H1 (cell line): ENCODE data around the gene TTI1. TPM values are rescaled to one million over a fixed set of nuclear protein-coding genes. Genes with fewer than 3 reads are reported as not detected.

ENCODE experiments used
- CTCF ChIA-PET: fragments of 300-600 bp; sonication (Branson Sonifier 250); formaldehyde crosslinking; loops from one replicate; lab custom pipeline; 2021; ENCODE audit not compliant: partially characterized antibody; lab: Charles Lee
- POLR2A ChIA-PET: fragments of 300-600 bp; sonication (Branson Sonifier 250); formaldehyde crosslinking; loops from one replicate; lab custom pipeline; 2021; ENCODE audit warnings: inconsistent platforms; ENCODE audit not compliant: partially characterized antibody; lab: Charles Lee
- DNase-seq, 2 experiments: peaks; one replicate each; pipeline versions ENCODE4 v3.0.0 to v3.0.0-alpha.2; 2010 to 2022; ENCODE audit warnings: low spot score in 2 of 2, low read depth in 1 of 2, mixed read lengths in 1 of 2
- FAIRE-seq: peaks from 2 replicates; lab custom pipeline; 2011; peaks lifted over from hg19 to GRCh38; lab: Jason Lieb, UNC
- H2AFZ ChIP-seq: 2 replicates; pipeline ENCODE4 v1.8.1; 2012; ENCODE audit warnings: low read length, inconsistent platforms
- H2AK5ac ChIP-seq: 2 replicates; pipeline ENCODE4 v1.6.1; 2013; ENCODE audit warnings: low read depth, low read length
- H2BK120ac ChIP-seq: replicated peaks from 2 replicates; pipeline ENCODE3; 2013; ENCODE audit warnings: low read depth, low read length, inconsistent platforms
- H2BK12ac ChIP-seq: 2 replicates; pipeline ENCODE4 v1.6.1; 2013; ENCODE audit warnings: low read depth, low read length
- H2BK15ac ChIP-seq: 2 replicates; pipeline ENCODE4 v1.6.1; 2013; ENCODE audit warnings: low read length
- H2BK20ac ChIP-seq: 2 replicates; pipeline ENCODE4 v1.6.1; 2013; ENCODE audit warnings: low read length
- H2BK5ac ChIP-seq: 2 replicates; pipeline ENCODE4 v1.6.1; 2013; ENCODE audit warnings: low read depth, low read length
- H3K14ac ChIP-seq: 2 replicates; pipeline ENCODE4 v1.6.1; 2013; ENCODE audit warnings: inconsistent platforms; ENCODE audit not compliant: insufficient read length
- H3K18ac ChIP-seq: 2 replicates; pipeline ENCODE4 v1.6.1; 2013; ENCODE audit warnings: low read length; ENCODE audit errors: extremely low read depth
- H3K23ac ChIP-seq: 2 replicates; pipeline ENCODE4 v1.6.1; 2013; ENCODE audit warnings: inconsistent platforms; ENCODE audit not compliant: insufficient read length
- H3K23me2 ChIP-seq: 2 replicates; pipeline ENCODE4 v1.6.1; 2013; ENCODE audit warnings: low read depth, low read length
- H3K27ac ChIP-seq: 2 replicates; pipeline ENCODE4 v1.6.1; 2011; ENCODE audit warnings: low read depth, low read length, inconsistent platforms
- H3K27me3 ChIP-seq, 4 experiments: replicated peaks in 1 of 4; 1 replicate in 1 of 4; 2 replicates in 3 of 4; pipeline versions ENCODE4 v1.6.1 to v1.8.1; 2011 to 2013; ENCODE audit warnings: low read length in 3 of 4, mild to moderate bottlenecking in 3 of 4, inconsistent platforms in 2 of 4, mixed read lengths in 2 of 4, moderate library complexity in 1 of 4; ENCODE audit not compliant: control insufficient read depth in 3 of 4, insufficient read depth in 3 of 4; ENCODE audit errors: extremely low read depth in 1 of 4
- H3K36me3 ChIP-seq, 4 experiments: 2 replicates each; pipeline versions ENCODE4 v1.6.1 to v1.8.1; 2011 to 2013; ENCODE audit warnings: mild to moderate bottlenecking in 4 of 4, low read length in 3 of 4, moderate library complexity in 2 of 4, control low read depth in 1 of 4, inconsistent platforms in 1 of 4; ENCODE audit not compliant: insufficient read depth in 4 of 4, control insufficient read depth in 2 of 4
- H3K4ac ChIP-seq: replicated peaks from 2 replicates; pipeline ENCODE3; 2013; ENCODE audit warnings: low read length, low read depth, mixed read lengths, inconsistent platforms; ENCODE audit not compliant: insufficient read length
- H3K4me1 ChIP-seq, 4 experiments: replicated peaks in 1 of 4; 1 replicate in 1 of 4; 2 replicates in 3 of 4; pipeline versions ENCODE4 v1.6.1 to v1.8.1; 2011 to 2013; ENCODE audit warnings: low read length in 3 of 4, inconsistent platforms in 2 of 4, mixed read lengths in 1 of 4; ENCODE audit not compliant: insufficient read depth in 4 of 4, control insufficient read depth in 3 of 4
- H3K4me2 ChIP-seq, 2 experiments: 2 replicates each; pipeline versions ENCODE4 v1.6.1 to v1.8.1; 2011 to 2013; ENCODE audit warnings: low read depth in 2 of 2, low read length in 2 of 2, control low read depth in 1 of 2, inconsistent platforms in 1 of 2, mild to moderate bottlenecking in 1 of 2; ENCODE audit not compliant: insufficient read depth in 1 of 2
- H3K4me3 ChIP-seq, 4 experiments: fragments of 200-600, 300-600 bp in 1 of 4; sonication (generic), shearing (Covaris generic), sonication (Bioruptor Twin) in 1 of 4; 2 replicates each; pipeline versions ENCODE4 v1.5.1 to v1.8.1; 2011 to 2016; ENCODE audit warnings: low read length in 4 of 4, low read depth in 3 of 4, control low read depth in 2 of 4, inconsistent platforms in 2 of 4, mild to moderate bottlenecking in 2 of 4, mixed read lengths in 1 of 4, moderate library complexity in 1 of 4; ENCODE audit not compliant: insufficient read depth in 2 of 4; ENCODE audit errors: extremely low read depth in 1 of 4
- H3K56ac ChIP-seq: replicated peaks from 2 replicates; pipeline ENCODE3; 2013; ENCODE audit warnings: low read depth, mild to moderate bottlenecking, mixed read lengths, low read length, inconsistent platforms; ENCODE audit not compliant: insufficient read length
- H3K79me1 ChIP-seq: 2 replicates; pipeline ENCODE4 v1.6.1; 2013; ENCODE audit warnings: low read depth, low read length, control low read depth
- H3K79me2 ChIP-seq, 2 experiments: 2 replicates each; pipeline versions ENCODE4 v1.6.1 to v1.8.1; 2012 to 2013; ENCODE audit warnings: low read length in 2 of 2, mild to moderate bottlenecking in 2 of 2, inconsistent platforms in 1 of 2; ENCODE audit not compliant: insufficient read depth in 2 of 2, control insufficient read depth in 1 of 2
- H3K9ac ChIP-seq, 4 experiments: replicated peaks in 1 of 4; 1 replicate in 1 of 4; 2 replicates in 3 of 4; pipeline versions ENCODE4 v1.6.1 to v1.8.1; 2011 to 2013; ENCODE audit warnings: low read depth in 3 of 4, low read length in 3 of 4, control low read depth in 2 of 4, mild to moderate bottlenecking in 2 of 4, moderate library complexity in 2 of 4, inconsistent platforms in 1 of 4; ENCODE audit errors: extremely low read depth in 1 of 4
- H3K9me3 ChIP-seq, 2 experiments: 2 replicates each; pipeline versions ENCODE4 v1.6.1 to v1.8.1; 2012 to 2013; ENCODE audit warnings: mild to moderate bottlenecking in 2 of 2, moderate library complexity in 2 of 2, control low read depth in 1 of 2, inconsistent platforms in 1 of 2, low read depth in 1 of 2, low read length in 1 of 2, mixed read lengths in 1 of 2; ENCODE audit not compliant: insufficient read depth in 2 of 2
- H4K20me1 ChIP-seq, 2 experiments: replicated peaks in 1 of 2; 2 replicates each; pipeline versions ENCODE3 to v1.8.1; 2011 to 2013; ENCODE audit warnings: inconsistent platforms in 2 of 2, low read length in 2 of 2, mild to moderate bottlenecking in 1 of 2; ENCODE audit not compliant: insufficient read depth in 2 of 2, control insufficient read depth in 1 of 2
- H4K5ac ChIP-seq: 2 replicates; pipeline ENCODE4 v1.6.1; 2013; ENCODE audit warnings: low read length, low read depth, mixed read lengths, inconsistent platforms; ENCODE audit not compliant: insufficient read length
- H4K8ac ChIP-seq: 2 replicates; pipeline ENCODE4 v1.8.0; 2013; ENCODE audit warnings: mild to moderate bottlenecking, moderate library complexity, low read length, inconsistent platforms; ENCODE audit not compliant: insufficient read depth; ENCODE audit errors: extremely low read depth
- H4K91ac ChIP-seq: replicated peaks from 2 replicates; pipeline ENCODE3; 2013; ENCODE audit warnings: low read length, mixed read lengths, inconsistent platforms; ENCODE audit not compliant: insufficient read length
- ASH2L ChIP-seq: fragments of 200-600, 300-600 bp; sonication (generic); IDR thresholded peaks from one replicate; pipeline ENCODE4 v1.7.1; 2017; ENCODE audit warnings: low read length
- BACH1 ChIP-seq: IDR thresholded peaks from 2 replicates; pipeline ENCODE4 v1.6.1; 2012; ENCODE audit warnings: low read length, improper control_type of control experiment
- CHD1 ChIP-seq: IDR thresholded peaks from 2 replicates; pipeline ENCODE4 v1.6.1; 2012; ENCODE audit warnings: low read depth, low read length, improper control_type of control experiment
- CHD2 ChIP-seq: IDR thresholded peaks from 2 replicates; pipeline ENCODE4 v1.6.1; 2012; ENCODE audit warnings: low read length, improper control_type of control experiment
- HDAC6 ChIP-seq: IDR thresholded peaks from one replicate; pipeline ENCODE4 v1.7.1; 2012; ENCODE audit warnings: low read depth, mild to moderate bottlenecking, inconsistent platforms, low read length, moderate library complexity
- KDM1A ChIP-seq: fragments of 200-600, 300-600 bp; sonication (generic); IDR thresholded peaks from 2 replicates; pipeline ENCODE4 v1.7.1; 2016; ENCODE audit warnings: mild to moderate bottlenecking, low read length, borderline replicate concordance
- POLR2AphosphoS5 ChIP-seq: IDR thresholded peaks from 2 replicates; pipeline ENCODE4 v1.6.1; 2011; ENCODE audit warnings: low read depth, low read length
- POU5F1 ChIP-seq: IDR thresholded peaks from 2 replicates; pipeline ENCODE4 v1.6.1; 2011; ENCODE audit warnings: low read depth, mild to moderate bottlenecking, low read length, moderate library complexity
- RFX5 ChIP-seq: IDR thresholded peaks from 2 replicates; pipeline ENCODE4 v1.6.1; 2011; ENCODE audit warnings: low read depth, low read length, improper control_type of control experiment, borderline replicate concordance
- RNF2 ChIP-seq: fragments of 200-900, 300-1000 bp; sonication (generic); IDR thresholded peaks from 2 replicates; pipeline ENCODE4 v1.7.1; 2016; ENCODE audit warnings: borderline replicate concordance, low read depth, mild to moderate bottlenecking, antibody characterized with exemption, low read length; ENCODE audit not compliant: poor library complexity, severe bottlenecking; ENCODE audit errors: missing control alignments
- SIN3A ChIP-seq, 2 experiments: IDR thresholded peaks in 1 of 2; conservative IDR thresholded peaks in 1 of 2; 2 replicates each; pipeline ENCODE4 v1.6.1; 2011 to 2012; ENCODE audit warnings: low read length in 2 of 2, improper control_type of control experiment in 1 of 2, low read depth in 1 of 2, mild to moderate bottlenecking in 1 of 2
- WGBS, 2 experiments: shearing (Covaris generic) in 1 of 2; methylation state at CpG; one replicate each; pipeline versions ENCODE4 v1.1.6 to v1.1.7; 2013 to 2015; ENCODE audit warnings: low lambda C conversion rate in 2 of 2, mixed read lengths in 2 of 2, inconsistent platforms in 1 of 2, low coverage in 1 of 2, missing lambda C conversion rate in 1 of 2; ENCODE audit not compliant: insufficient replicate concordance in 2 of 2, insufficient coverage in 1 of 2, insufficient read length in 1 of 2; ENCODE audit errors: extremely low coverage in 1 of 2, missing lambda C conversion rate in 1 of 2; 5-methylcytosine and 5-hydroxymethylcytosine counted together
- polyA plus RNA-seq, 7 experiments: library from polyadenylated mRNA; depleted of rRNA in 3 of 7; stranded (reverse) in 5 of 7; unstranded in 2 of 7; fragments of >200 nt in 5 of 7; fragments of 200-250 nt in 2 of 7; gene quantifications; 1 replicate in 5 of 7; 2 replicates in 1 of 7; 4 replicates in 1 of 7; pipeline versions ENCODE4 v1.2.1 to v1.2.3, GENCODE V29; 2011 to 2013; ENCODE audit warnings: missing spikeins in 2 of 7, mixed read lengths in 2 of 7
- total RNA-seq: library from RNA; stranded (reverse); fragmentation: NEBNext Ultra II Directional; extraction: Animal tissue kit (Norgen Biotek cat#: 25700); gene quantifications from 2 replicates; pipeline ENCODE4 v1.2.1, GENCODE V29; 2021

The TTI1 gene
- total and polyA plus RNA-seq, 2 of the 8 experiments (the other 6 are each of a cell fraction or from before 2014, with no cell fraction given): 34.1 to 47.0 TPM

- no peaks in the 10 kb centered on the region for H3K23me2 ChIP-seq
- no peak overlapping the region; the same call in 1 of the 2 replicates for H4K8ac ChIP-seq
- TF ChIP-seq ASH2L (no peak), HDAC6 (no peak), BACH1 (no peak), POLR2AphosphoS5 (no peak), CHD1 (no peak), RNF2 (no peak), POU5F1 (no peak), RFX5 (no peak), SIN3A (conservative IDR thresholded peaks at IDR 0.05 in 1 of 2, IDR thresholded peaks at IDR 0.05 in 1 of 2; ENCODE audit: low read depth in 1 of 2, low read length in 2 of 2) (no peak), KDM1A (no peak), CHD2 (no peak)
- CTCF ChIA-PET: interaction anchor here (0.6 to 2.2 kb wide), 4 partner anchors 10 to 287 kb away, joined by 3 to 7 read pairs (median 6); no protein-coding TSS in a partner anchor
- no peak overlapping the region for H4K91ac ChIP-seq
- H2BK5ac ChIP-seq: no peak overlapping the region
- H2BK20ac ChIP-seq: no peak overlapping the region
- POLR2A ChIA-PET: interaction anchor here (0.7 to 0.9 kb wide), 2 partner anchors 14 to 16 kb away, joined by 3 read pairs; no protein-coding TSS in a partner anchor
- FAIRE-seq (no peak), DNase-seq (no peak)
- no peak overlapping the region for H3K4me2 ChIP-seq
- no peak overlapping the region for H3K4ac ChIP-seq
- no peaks in the 10 kb centered on the region for H3K79me1 ChIP-seq
- no peak overlapping the region for H3K27ac ChIP-seq
- WGBS, 2 experiments: 92% methylated on average over 15 of the region's 15 CpGs; no CpG with 5 or more reads in 1 of the 2 experiments
- no peak overlapping the region for H2BK12ac ChIP-seq
- H3K9me3 ChIP-seq: no peaks in the 10 kb centered on the region
- H2AK5ac ChIP-seq: no peak overlapping the region
- H3K27me3 ChIP-seq: no peaks in the 10 kb centered on the region
- H3K79me2 ChIP-seq: no peaks in the 10 kb centered on the region
- peaks cover 16 to 55% (median 46%) of the 10 kb centered on the region in 4 experiments for H3K36me3 ChIP-seq
- H2AFZ ChIP-seq: no peak overlapping the region
- no peak overlapping the region for H4K5ac ChIP-seq
- no peaks in the 10 kb centered on the region for H3K4me1 ChIP-seq
- no peak overlapping the region for H3K14ac ChIP-seq
- no peak overlapping the region for H3K23ac ChIP-seq
- peaks cover 0 to 4% of the 10 kb centered on the region in 2 experiments for H4K20me1 ChIP-seq
- no peak overlapping the region for H2BK15ac ChIP-seq
- peak overlapping the region in 1 of 4 experiments; percentile 8; a peak in 1 of 7 replicates for H3K9ac ChIP-seq
- H3K18ac ChIP-seq: no peak overlapping the region
- H3K4me3 ChIP-seq: no peak overlapping the region
- no peak overlapping the region for H2BK120ac ChIP-seq
- no peak overlapping the region for H3K56ac ChIP-seq
Measured at GRCh38 chr20:38067717-38068365, 34.6 kb upstream of the TTI1 start.
